ENCODE data around the gene EIF2AK3.
"Not testable (repeated sequence)": the region's sequence is repeated elsewhere in the genome, so short reads cannot be mapped to it uniquely, and the experiment has no call there.

The EIF2AK3 gene

GRCh38 chr2:88554189-88554588 lies 73.1 kb downstream of the EIF2AK3 start:
- TF ChIP-seq CTCF (IDR thresholded peaks at IDR 0.05; ENCODE audit: low read length, missing control alignments) = no peak
- no peak overlapping the region for H3K4me3 ChIP-seq (replicated peaks; ENCODE audit: low read depth, low read length)

GRCh38 chr2:88549616-88550292 lies 77.5 kb downstream of the EIF2AK3 start:
- H3K4me3 ChIP-seq (replicated peaks; ENCODE audit: low read depth, low read length) = peak overlapping the region; percentile 33
- no peak for TF ChIP-seq CTCF (IDR thresholded peaks at IDR 0.05; ENCODE audit: low read length, missing control alignments)
- no peak for DNase-seq (ENCODE audit: low read depth)

More at GRCh38 chr2:88554189-88554588, 73.1 kb downstream of the EIF2AK3 start:
- no peak for DNase-seq (ENCODE audit: low read depth)

- not testable (repeated sequence) for DNase-seq (ENCODE audit: low read depth); H3K4me3 ChIP-seq (replicated peaks; ENCODE audit: low read depth, low read length)
Observed at GRCh38 chr2:88546291-88546690, 81.0 kb downstream of the EIF2AK3 start.

GRCh38 chr2:88545118-88545517 lies 82.1 kb downstream of the EIF2AK3 start:
- TF ChIP-seq CTCF (IDR thresholded peaks at IDR 0.05; ENCODE audit: low read length, missing control alignments) = no peak
- no peak overlapping the region for H3K4me3 ChIP-seq (replicated peaks; ENCODE audit: low read depth, low read length)
- DNase-seq (ENCODE audit: low read depth) = peak; percentile 39

GRCh38 chr2:88543541-88544057 lies 83.7 kb downstream of the EIF2AK3 start:
- no peak for DNase-seq (ENCODE audit: low read depth)
- TF ChIP-seq CTCF (IDR thresholded peaks at IDR 0.05; ENCODE audit: low read length, missing control alignments) = no peak
- H3K4me3 ChIP-seq (replicated peaks; ENCODE audit: low read depth, low read length) = no peak overlapping the region

- no peak for TF ChIP-seq CTCF (IDR thresholded peaks at IDR 0.05; ENCODE audit: low read length, missing control alignments)
- no peak for DNase-seq (ENCODE audit: low read depth)
- no peak overlapping the region for H3K4me3 ChIP-seq (replicated peaks; ENCODE audit: low read depth, low read length)
Observed at GRCh38 chr2:88542668-88543067, 84.6 kb downstream of the EIF2AK3 start.

- DNase-seq (ENCODE audit: low read depth) = peak; percentile 69
Observed at GRCh38 chr2:88540346-88540745, 86.9 kb downstream of the EIF2AK3 start.

More at GRCh38 chr2:88540346-88540745, 86.9 kb downstream of the EIF2AK3 start:
- no peak for TF ChIP-seq CTCF (IDR thresholded peaks at IDR 0.05; ENCODE audit: low read length, missing control alignments)
- H3K4me3 ChIP-seq (replicated peaks; ENCODE audit: low read depth, low read length) = no peak overlapping the region

Data from fibroblast of pulmonary artery (primary cell).